MM.1S (cell line): ENCODE measurements around the gene KIRREL1.

ENCODE experiments used
- EZH2 ChIP-seq: fragments of 300-600 bp; sonication (generic); optimal IDR thresholded peaks from 2 replicates; pipeline ENCODE3; 2017; ENCODE audit warnings: low read depth, mild to moderate bottlenecking, antibody characterized with exemption, low read length, mixed read lengths
- EZH2phosphoT487 ChIP-seq: fragments of 300-600 bp; sonication (generic); IDR thresholded peaks from 2 replicates; pipeline ENCODE4 v1.6.1; 2018; ENCODE audit warnings: antibody characterized with exemption, low read length
- TF ChIP-seq, protein P1 (sequence below): fragments of 300-600 bp; sonication (generic); IDR thresholded peaks from 2 replicates; pipeline ENCODE4 v1.5.1; 2016; ENCODE audit warnings: antibody characterized with exemption, low read length, mixed read lengths

DNA sequence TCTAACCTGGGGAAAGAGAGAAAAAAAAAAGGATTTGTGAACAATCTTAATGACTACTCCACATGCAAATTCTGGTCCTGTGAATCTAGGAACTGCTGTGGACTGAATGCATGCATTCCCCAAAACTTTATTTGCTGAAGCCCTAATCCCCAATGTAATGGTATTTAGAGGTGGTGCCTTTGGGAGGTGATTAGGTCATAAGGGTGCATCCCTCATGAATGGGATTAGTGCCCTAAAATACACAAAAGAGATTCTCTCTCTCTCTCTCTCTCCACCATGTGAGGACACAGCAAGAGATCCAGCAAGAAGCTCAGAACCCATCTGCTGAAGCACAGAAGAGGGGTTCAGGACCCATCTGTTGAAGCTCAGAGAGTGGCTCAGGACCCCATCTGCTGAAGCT, 26.2 kb upstream of the KIRREL1 start:
- TF ChIP-seq, protein P1, sequence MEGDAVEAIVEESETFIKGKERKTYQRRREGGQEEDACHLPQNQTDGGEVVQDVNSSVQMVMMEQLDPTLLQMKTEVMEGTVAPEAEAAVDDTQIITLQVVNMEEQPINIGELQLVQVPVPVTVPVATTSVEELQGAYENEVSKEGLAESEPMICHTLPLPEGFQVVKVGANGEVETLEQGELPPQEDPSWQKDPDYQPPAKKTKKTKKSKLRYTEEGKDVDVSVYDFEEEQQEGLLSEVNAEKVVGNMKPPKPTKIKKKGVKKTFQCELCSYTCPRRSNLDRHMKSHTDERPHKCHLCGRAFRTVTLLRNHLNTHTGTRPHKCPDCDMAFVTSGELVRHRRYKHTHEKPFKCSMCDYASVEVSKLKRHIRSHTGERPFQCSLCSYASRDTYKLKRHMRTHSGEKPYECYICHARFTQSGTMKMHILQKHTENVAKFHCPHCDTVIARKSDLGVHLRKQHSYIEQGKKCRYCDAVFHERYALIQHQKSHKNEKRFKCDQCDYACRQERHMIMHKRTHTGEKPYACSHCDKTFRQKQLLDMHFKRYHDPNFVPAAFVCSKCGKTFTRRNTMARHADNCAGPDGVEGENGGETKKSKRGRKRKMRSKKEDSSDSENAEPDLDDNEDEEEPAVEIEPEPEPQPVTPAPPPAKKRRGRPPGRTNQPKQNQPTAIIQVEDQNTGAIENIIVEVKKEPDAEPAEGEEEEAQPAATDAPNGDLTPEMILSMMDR = no peak
- TF ChIP-seq EZH2 (no peak), EZH2phosphoT487 (no peak)
